GM10248 (cell line): Measurements from ENCODE around the gene EXOC3L2.

Experiments
- CTCF ChIA-PET: fragments of 300-600 bp; sonication (Branson Sonifier 250); formaldehyde crosslinking; extraction: SDS; loops from one replicate; lab custom pipeline; 2021; ENCODE audit warnings: antibody characterized with exemption; lab: Yijun Ruan, JAX
- POLR2A ChIA-PET: fragments of 350-650 bp; sonication (Branson Sonifier 250); formaldehyde crosslinking; extraction: SDS; loops from one replicate; lab custom pipeline; 2020; ENCODE audit warnings: antibody characterized with exemption; lab: Yijun Ruan, JAX
- DNase-seq: peaks from one replicate; pipeline ENCODE4 v3.0.0; 2012; ENCODE audit errors: extremely low spot score
- CTCF ChIP-seq: IDR thresholded peaks from 2 replicates; pipeline ENCODE4 v1.5.1; 2012; ENCODE audit warnings: mild to moderate bottlenecking, low read depth; ENCODE audit errors: extremely low read depth, missing control alignments, control extremely low read depth

EXOC3L2 gene

DNA sequence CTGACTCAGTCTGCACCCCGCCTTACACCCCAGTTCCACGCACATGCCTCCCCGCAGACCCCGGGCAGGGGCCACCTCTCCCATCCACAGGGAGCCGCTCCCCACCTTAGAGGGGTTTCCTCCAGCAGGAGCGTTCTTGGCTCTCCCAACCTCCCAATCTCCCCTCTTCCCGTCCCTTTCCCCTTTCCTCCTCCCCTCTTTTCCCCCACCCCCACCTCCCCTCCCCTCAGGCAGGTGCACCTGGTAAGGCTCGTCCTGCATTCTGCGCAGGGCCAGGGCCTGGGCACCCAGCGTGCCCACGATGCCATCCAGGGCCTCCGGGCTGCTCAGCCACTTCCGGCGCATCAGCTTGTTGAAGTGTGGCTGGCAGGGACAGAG is 27.3 kb downstream of the EXOC3L2 start:
- DNase-seq = no peak
- ChIA-PET POLR2A (no interaction called here), CTCF (no interaction called here)
- TF ChIP-seq CTCF = no peak

DNA sequence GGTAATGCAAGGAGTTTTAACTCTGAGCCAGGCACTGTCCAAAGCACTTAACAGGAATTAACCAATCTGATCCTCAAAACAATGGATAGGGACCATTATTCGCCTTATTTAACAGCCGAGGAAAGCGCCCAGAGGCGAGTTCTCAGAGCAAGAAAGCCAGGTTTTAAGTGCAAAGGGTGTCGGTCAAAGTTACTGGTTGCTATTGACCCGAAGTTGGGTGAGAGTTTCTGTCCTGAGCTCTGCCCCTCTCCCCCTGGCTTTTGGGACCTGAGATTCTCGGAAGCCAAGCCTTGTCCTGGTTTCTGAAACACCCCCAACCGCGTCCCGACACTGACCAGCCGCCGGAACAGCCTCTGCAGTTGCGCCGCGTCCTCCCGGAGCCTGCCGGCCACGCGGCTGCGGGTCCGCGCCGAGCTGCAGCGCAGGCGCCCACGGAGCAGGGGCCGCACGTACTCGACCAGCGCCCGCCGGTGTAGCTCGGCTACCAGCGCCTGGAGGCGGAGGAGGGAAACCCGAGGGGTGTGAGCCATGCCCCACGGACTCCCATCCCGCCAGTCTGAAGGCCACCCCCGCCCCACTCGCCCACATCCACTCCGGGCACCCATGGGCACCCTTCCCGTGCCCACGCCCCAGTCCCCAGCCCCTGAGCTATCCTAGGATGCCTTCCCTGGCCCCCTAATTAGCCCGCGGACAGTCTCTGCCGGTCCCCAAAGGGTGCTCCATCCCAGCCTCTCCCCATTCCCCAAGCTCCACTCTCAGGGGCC is 27.8 kb downstream of the EXOC3L2 start:
- POLR2A ChIA-PET = no interaction called here
- no peak for DNase-seq
- no peak for TF ChIP-seq CTCF
- CTCF ChIA-PET = no interaction called here

DNA sequence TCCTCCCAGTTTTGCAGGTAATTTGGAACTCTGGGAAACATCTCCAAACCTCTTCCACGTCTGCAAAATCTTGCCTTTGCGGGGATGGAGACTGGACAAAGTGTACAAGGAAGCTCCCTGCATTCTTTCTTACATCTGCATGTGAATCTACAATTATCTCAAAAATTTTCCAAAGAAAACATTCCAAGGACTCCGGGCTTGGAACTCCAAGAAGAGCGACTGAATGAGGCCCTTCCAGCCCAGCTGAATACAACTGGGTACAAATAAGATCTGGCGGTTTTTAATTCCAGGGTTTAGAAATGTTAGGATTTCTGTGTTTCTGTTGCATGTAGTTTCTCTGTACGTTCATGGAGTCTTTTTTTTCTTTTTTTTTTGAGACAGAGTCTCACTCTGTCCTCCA is 28.5 kb downstream of the EXOC3L2 start:
- no peak for DNase-seq
- ChIA-PET CTCF (no interaction called here), POLR2A (no interaction called here)
- TF ChIP-seq CTCF = no peak

GRCh38 chr19:45215391-45216191 is 29.6 kb downstream of the EXOC3L2 start:
- POLR2A ChIA-PET = no interaction called here
- no peak for TF ChIP-seq CTCF
- CTCF ChIA-PET = interaction anchor here (1.4 kb wide), 1 partner anchor 28 kb away, joined by 3 read pairs; no protein-coding TSS in a partner anchor
- no peak for DNase-seq

- ChIA-PET POLR2A (no interaction called here), CTCF (no interaction called here)
- no peak for DNase-seq
- no peak for TF ChIP-seq CTCF
These were observed 32.2 kb downstream of the EXOC3L2 start for GRCh38 chr19:45213031-45213430.

- ChIA-PET CTCF (interaction anchor here (1.2 kb wide), 1 partner anchor 18 kb away, joined by 3 read pairs; no protein-coding TSS in a partner anchor), POLR2A (no interaction called here)
- DNase-seq = no peak
- no peak for TF ChIP-seq CTCF
These were observed 33.3 kb downstream of the EXOC3L2 start for GRCh38 chr19:45211751-45212381.
